HG03460 (cell line): ENCODE measurements around the gene GPX4.

Experiments used
- ATAC-seq: cut with Tn5 transposase; IDR thresholded peaks from one replicate; pipeline ENCODE4 v1.9.1; 2021; ENCODE audit not compliant: unreplicated experiment

The GPX4 gene

GRCh38 chr19:1102407-1103131, 1.2 kb upstream of the GPX4 start:
- ATAC-seq, result no peak

GRCh38 chr19:1103132-1103707, 574 bp upstream of the GPX4 start:
- ATAC-seq, result no peak

GRCh38 chr19:1104311-1105007, 665 bp downstream of the GPX4 start:
- peak; percentile 25 for ATAC-seq

DNA sequence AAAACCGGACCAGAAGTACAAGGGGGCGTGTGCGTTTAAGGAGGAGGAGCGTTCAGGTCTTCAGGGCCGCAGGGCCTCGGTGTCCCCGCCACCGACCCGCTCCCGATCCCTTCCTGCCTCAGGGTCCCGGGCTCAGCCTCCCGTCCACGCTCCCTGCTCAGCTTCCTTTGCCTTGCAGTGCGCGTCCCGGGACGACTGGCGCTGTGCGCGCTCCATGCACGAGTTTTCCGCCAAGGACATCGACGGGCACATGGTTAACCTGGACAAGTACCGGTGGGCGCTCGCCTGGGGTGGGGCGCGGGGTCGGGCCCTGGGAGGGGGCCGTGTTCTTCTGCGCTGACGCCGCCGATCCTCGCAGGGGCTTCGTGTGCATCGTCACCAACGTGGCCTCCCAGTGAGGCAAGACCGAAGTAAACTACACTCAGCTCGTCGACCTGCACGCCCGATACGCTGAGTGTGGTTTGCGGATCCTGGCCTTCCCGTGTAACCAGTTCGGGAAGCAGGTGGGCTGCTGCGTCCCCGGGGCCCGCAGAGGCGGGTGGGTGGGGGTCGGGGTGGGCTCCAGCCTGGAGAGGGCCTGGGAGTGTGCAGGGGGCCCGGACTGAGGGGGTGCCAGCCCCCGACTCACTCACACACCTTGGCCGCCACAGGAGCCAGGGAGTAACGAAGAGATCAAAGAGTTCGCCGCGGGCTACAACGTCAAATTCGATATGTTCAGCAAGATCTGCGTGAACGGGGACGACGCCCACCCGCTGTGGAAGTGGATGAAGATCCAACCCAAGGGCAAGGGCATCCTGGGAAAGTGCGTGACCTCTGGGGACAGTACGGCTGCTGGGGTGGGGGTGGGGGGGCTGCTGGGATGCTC, 1.4 kb downstream of the GPX4 start:
- ATAC-seq, result no peak

DNA sequence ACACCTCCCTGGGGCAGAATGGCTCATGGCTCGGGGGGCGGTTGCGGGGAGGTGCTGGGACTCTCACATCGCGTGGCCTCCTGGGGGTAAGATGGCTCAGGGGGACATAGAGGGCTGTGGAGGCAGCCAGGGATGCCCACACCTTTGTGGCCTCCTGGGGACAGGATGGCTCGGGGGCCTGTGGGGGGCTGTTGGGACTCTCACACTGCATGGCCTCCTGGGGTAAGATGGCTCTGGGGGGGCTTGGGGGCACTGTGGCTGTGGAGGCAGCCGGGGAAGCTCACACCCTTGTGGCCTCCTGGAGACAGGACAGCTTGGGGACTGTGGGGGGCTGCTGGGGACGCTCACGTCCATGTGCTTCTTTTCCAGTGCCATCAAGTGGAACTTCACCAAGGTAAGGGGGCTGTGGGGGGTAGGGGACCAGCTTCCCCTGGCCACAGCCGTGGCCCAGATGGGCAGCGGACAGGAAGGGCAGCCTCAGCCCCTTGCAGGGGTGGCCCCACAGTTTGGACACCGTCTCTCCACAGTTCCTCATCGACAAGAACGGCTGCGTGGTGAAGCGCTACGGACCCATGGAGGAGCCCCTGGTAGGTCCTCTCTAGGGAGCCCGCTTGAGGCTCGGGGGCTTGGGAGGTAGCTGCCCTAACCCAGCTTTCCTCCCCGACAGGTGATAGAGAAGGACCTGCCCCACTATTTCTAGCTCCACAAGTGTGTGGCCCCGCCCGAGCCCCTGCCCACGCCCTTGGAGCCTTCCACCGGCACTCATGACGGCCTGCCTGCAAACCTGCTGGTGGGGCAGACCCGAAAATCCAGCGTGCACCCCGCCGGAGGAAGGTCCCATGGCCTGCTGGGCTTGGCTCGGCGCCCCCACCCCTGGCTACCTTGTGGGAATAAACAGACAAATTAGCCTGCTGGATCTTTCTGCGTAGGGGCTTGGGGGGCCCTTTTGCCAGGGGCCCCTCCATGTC, 2.4 kb downstream of the GPX4 start:
- ATAC-seq, result no peak

- ATAC-seq, result no peak
Observed at GRCh38 chr19:1106841-1107660, 3.3 kb downstream of the GPX4 start.

GRCh38 chr19:1107661-1108261, 4.0 kb downstream of the GPX4 start:
- ATAC-seq, result no peak

DNA sequence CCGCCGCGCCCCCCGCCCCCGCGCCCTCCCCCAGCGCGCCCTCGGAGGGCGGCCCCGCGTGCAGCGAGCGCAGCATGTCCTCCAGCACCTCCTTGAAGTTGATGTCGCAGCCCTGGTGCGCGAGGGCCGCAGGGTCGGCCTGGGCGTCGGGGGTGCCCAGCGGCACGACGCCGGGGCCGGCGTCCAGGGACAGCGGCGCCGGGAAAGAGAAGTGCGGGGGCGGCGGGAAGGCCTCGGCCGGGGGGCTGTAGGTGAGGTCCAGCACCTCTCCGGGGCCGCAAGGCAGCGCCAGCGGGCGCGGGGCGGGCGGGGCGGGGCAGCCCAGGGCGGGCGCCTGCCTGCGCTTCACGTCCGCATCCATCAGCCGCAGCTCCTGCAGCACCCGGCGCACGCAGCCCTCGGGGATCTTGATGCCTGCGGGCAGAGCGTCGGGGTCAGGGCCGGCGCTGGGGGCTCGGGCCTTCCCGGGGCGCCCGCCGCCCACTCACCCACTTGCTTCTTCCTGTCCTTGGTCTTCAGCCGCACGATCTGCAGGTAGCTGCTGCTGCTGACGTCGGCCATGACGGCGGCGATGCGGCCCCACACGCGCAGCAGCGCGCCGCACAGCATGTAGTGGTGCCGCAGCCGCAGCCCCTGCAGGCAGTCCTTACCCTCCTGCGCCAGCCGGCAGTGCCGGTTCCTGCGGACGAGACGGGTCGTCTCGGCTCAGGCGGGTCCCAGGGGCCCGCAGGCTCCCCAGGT, 4.7 kb downstream of the GPX4 start:
- ATAC-seq, result no peak

GRCh38 chr19:1109032-1109551, 5.3 kb downstream of the GPX4 start:
- no peak for ATAC-seq

DNA sequence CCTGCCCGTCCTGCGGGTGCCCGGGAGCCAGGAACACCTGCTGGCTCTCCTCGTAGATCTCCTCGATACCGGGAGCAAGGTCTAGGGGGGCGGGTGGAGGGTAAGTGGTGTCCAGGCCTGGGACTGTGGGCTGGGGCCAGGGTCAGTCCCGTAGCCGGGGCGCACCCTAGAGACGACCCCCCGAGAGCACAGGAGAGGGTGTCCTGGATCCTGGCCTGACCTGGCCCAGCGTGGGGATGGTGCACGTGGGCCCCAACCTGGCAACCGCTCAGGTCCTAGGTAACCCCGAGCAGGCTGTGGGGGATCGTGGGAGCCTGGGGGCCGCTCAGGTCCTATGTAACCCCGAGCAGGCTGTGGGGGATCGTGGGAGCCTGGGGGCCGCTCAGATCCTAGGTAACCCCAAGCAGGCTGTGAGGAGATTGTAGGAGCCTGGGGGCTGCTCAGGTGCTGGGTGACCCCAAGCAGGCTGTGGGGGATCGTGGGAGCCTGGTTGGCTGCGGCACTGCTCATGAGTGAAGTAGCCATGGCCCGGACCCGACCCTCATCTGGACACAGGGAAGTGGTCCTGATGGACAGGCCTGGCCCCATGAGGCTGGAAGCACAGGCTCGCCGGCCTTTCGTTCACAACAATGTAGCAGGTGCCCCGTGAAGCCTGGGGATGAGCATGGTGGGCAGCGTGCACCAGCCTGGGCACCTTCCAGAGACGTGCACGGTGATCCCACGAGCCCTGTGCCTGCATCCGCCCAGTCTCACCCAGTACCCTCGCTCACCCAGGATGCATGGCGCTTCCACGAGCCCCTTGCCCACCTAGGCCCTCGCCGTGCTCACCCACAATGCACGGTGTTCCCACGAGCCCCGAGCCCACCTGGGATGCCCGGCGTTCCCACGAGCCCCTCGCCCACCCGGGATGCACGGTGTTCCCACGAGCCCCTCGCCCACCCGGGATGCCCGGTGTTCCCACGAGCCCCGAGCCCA, 6.2 kb downstream of the GPX4 start:
- no peak for ATAC-seq

GRCh38 chr19:1110809-1111640, 7.2 kb downstream of the GPX4 start:
- no peak for ATAC-seq

DNA sequence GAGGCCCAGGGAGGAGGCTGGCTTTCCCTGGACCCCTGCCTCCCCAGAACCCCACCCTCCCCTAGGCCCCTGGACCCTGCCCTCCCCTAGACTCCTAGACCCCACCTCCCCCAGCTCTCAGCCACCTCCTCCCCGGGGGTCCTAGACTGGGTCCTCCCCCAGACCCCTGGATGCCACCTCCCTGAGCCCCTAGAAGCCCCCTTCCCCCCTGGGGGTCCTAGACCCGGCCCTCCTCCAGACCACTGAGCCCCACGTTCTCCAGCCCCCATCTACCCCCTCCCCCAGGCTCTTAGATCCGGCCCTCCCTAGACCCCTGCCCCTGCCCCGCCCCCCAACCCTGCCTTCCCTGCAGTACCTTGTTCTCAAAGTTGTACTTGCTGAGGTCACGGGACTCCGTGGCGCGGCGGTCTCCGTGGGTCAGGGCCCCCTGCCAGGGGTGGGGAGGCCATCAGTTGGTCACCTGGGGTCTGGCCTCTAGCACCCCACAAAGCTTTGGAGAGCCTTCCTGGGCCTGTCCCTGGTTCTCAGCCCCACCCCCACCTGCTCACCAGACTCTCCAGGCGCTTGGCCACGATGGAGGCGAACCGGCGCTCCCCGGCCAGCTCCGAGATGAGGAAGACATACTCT, 8.0 kb downstream of the GPX4 start:
- ATAC-seq, result no peak

DNA sequence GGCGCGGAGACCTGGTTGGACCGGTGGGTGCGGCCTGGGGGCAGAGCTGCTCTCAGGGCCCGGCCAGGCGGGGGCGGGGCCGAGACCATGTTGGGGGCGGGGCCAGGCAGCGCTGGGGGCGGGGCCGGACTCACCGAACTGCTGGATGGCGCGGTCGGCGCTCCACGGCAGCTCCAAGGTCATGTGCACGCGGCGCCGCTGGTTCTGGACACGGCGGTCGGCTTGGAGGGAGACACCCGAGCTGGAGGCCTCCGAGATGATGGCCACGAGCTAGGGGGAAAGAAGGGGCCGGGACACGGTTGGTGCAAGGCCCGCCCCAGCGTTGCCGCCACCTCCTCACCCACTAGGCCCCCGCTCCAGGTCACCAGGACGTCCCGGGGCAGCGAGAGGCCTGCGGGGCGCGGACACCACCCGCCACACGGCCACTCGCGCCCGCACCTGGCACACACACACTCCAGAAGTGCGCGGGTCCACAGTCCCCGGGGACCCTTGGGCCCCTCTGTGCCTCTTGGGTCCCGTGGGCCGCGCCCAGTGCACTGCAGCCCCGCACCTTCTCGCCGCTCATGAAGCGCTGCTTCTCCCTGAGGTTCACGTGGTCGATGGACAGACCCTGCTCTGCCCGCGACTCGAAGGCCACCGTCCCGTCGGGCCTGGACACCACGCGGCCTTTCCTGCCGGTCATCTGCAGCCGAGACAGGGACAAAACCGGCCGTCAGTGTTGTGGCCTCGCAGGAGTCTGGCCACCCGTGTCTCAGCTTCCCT, 8.7 kb downstream of the GPX4 start:
- ATAC-seq, result no peak

- ATAC-seq, result peak; percentile 44
Observed at GRCh38 chr19:1113030-1113985, 9.5 kb downstream of the GPX4 start.
